Left renal cortex interstitium (tissue), 4 donors: ENCODE measurements around the gene SYNE2. TPM values are rescaled to one million over a fixed set of nuclear protein-coding genes. Genes with fewer than 3 reads are reported as not detected.
A peak's percentile ranks its signal among the peaks of the same experiment; 100 is the strongest.

Experiments used
- DNase-seq, 4 donors: peaks; one replicate each; pipeline ENCODE4 v3.0.0-alpha.2; 2013; ENCODE audit warnings: low read depth in 4 of 4, low spot score in 2 of 4, missing footprints in 1 of 4
- polyA plus RNA-seq, 4 donors: library from polyadenylated mRNA; unstranded; fragments of 120-200 nt; gene quantifications; one replicate each; pipeline ENCODE4 v1.2.1, GENCODE V29; 2013; ENCODE audit not compliant: insufficient read length in 4 of 4

The SYNE2 gene
- polyA plus RNA-seq, 4 donors: 82.1 to 148 (median 117) TPM

DNA sequence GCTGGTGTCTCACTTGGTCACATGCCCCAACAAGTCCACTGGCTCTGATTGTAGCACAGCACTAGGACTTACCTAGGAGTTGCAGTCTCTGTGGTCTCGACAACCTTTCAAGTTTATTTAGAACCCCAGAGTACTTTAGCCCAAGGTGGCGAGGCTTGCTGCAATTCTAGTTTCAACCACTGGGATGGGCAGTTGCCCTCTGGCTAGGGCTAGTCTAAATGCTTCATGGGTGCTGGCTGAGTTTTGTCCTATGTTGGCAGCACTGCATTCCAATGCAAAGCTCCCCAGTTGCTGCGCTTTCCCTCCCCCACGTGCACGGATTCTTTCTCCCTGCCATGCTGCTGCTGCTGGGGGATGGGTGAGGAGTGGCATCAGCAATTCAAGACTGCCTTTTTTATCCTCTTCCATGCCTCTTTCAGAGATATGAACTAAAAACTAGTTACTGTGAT, 207.9 kb downstream of the SYNE2 start:
- no peak for DNase-seq

DNA sequence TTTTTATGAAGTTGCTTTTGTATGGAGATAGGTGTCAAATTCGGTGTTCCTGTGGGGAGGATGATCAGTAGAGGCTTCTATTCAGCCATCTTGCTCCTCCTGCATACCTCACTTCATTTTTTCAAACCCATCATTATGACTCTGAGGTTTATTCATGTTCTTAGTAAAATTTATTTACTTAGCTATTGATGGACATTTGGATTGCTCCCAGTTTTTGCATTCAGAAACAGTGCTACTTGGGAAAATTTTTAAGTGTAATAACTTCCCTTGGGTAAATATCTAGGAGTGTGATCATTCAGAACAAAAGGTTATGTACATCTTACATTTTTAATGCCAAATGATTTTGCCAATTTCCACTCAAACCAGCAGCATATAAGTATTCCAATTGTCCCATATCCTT, 208.3 kb downstream of the SYNE2 start:
- no peak for DNase-seq

GRCh38 chr14:64061706-64062105, 208.9 kb downstream of the SYNE2 start:
- DNase-seq: peak in 1 of 4 donors; percentile 24

DNA sequence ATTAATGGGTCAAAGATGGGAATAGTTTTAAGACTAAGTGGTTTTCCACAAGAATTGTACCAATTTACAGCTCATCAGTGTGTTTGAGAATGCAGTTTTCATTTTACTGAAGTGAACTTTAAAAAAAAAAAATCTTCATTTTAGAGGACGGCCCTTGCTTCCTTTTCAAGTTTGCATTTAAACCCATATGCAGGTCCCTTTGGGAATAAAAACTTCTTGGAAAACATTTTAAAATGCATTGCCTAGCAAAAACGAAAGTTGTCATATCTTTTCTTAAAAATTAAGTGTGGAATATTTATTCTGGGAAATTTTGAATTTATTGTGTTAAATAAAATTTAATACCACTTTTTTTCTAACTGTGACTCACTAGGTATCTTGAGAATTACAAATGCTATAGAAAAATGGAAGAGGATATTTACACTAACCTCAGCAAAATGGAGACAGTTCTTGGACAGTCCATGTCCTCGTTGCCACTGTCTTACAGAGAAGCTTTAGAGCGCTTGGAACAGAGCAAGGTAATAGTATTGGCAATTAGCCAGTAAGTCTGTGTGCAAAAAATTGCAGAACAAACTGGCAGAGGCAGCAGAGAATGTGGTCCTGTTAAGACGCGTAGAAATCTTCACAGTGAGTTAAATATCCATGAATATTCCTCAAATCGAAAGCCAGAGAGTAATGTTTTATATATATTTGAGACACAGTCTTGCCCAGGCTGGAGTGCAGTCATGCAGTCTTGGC, 209.7 kb downstream of the SYNE2 start:
- DNase-seq: no peak

DNA sequence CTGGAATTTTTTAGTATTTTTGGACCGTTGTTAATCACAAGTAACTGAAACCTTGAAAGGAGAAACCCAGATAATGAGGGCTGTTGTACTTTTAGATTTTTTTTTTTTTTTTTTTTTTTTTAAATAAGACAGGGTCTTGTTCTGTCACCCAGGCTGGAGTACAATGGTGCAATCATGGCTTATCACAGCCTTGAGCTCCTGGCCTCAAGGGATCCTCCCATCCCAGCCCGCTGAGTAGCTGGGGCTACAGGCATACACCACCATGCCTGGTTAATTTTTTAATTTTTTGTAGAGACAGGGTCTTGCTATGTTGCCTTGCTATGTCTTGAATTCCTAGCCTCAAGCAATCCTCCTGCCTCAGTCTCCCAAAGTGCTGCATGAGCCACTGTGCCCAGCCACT, 211.6 kb downstream of the SYNE2 start:
- no peak for DNase-seq

GRCh38 chr14:64069634-64070359, 217.0 kb downstream of the SYNE2 start:
- no peak for DNase-seq

DNA sequence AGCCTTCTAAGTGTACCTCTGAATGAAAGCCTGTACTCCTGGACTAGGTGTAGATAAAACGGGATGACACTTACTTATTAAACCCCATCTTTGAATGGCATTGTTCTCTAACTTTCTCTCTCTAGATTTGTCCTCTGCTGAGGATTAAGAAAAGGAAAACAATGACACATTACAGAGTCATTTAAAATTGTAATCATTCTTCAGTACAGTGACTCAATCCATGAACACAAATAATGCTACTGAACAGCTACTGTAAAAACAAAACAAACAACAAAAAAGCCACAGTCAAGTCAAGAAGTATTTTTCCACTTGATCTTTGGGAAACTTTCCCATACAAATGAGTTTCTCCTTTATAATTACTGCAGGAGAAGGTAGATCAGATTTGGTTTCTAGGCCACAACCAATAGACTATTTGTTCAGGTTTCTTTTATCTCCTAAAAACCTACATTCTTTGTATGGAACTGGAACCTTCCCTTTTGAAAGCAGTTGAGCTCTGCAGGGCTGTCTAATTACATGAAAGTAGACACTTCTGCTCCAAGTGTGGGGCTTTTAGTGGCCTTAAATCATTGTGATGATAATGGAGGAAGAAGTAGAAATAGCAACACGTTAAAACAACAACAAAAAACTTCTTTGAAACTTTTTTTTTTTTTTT, 222.3 kb downstream of the SYNE2 start:
- no peak for DNase-seq

DNA sequence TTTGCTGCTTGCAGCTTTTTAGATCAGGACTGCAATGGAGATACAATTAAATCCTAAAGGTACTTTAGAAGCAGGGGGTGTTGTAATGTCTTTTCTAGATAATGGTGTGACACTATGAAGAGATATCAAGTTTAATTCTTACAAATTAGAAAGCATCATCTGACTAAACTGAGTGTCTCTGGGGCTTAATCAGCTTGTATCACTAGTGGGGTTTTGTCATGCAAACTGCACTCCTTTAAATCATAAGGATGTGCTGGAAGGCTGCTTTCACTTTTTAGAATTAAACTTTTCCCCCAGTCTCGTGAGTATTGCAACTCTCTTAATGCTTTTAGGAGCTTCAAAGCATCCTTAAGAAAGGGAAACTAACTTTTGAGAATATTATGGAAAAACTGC, 222.8 kb downstream of the SYNE2 start:
- no peak for DNase-seq

- no peak for DNase-seq
These were observed 227.6 kb downstream of the SYNE2 start for GRCh38 chr14:64080452-64080851.

DNA sequence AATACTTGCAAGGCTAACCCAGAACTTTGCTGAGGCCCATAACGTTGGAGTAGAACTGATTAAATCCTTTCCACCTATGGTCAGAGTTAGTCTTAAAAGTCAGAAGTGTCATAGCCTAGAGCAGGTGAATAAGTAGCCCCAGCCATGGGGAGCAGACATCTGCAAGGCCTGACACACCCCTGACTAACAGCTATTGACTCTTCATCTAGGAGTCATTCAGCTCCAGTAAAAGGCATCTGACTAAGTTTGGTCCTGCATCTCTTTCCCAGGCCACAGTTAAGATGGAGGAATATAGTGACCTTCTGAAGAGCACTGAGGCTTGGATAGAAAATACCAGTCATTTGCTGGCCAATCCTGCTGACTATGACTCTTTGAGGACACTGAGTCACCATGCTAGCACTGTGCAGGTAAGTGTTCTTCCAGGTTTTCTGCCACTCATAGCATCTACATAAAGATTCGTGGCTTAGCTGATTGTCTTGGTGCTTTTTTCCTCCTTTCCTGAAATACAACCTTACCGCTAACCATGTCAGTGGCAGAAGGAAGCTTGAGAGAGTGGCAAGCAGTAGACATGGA, 228.5 kb downstream of the SYNE2 start:
- DNase-seq: no peak

DNA sequence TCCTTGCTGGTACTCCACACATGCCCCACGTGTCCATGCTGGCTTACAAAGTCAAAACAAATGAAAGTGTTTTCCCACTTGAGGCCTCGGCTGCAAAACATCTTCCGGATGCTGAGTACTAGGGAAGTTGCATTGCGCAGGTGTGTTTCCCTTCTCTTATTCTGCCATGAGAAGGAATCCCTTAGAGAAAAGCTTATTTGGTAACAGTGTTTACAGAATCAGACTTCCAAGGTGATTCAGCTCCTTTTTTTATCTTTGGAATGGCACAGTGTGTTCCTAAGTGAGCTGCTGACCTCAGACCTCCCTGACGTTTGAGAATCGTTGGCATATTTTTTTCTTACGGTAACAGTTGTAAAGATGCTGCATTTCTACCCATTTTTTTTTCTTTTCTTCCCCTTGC, 230.0 kb downstream of the SYNE2 start:
- DNase-seq: no peak

- no peak for DNase-seq
These were observed 235.8 kb downstream of the SYNE2 start for GRCh38 chr14:64088647-64088964.

GRCh38 chr14:64089920-64090319, 237.1 kb downstream of the SYNE2 start:
- no peak for DNase-seq

- DNase-seq: no peak
These were observed 238.4 kb downstream of the SYNE2 start for GRCh38 chr14:64091217-64091616.

DNA sequence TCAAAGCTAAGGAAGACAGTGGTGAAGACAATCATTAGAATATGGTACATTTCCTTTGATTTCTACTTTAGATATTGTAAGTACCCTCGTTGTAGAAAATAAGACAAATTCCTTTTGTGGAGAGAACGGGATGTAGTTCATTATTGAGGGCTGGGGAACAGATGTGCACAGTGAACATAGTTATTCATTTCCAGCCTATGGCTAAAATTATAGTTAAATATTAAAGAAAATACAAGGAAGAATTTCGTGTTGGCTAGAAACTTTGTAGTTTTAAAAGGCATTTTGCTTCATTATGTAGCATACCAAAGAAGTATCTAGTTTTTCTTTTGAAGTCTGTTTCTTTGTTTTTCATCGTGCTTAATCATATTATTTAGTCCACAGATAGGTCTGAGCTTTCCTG, 239.5 kb downstream of the SYNE2 start:
- no peak for DNase-seq

GRCh38 chr14:64092940-64093339, 240.1 kb downstream of the SYNE2 start:
- DNase-seq: no peak

DNA sequence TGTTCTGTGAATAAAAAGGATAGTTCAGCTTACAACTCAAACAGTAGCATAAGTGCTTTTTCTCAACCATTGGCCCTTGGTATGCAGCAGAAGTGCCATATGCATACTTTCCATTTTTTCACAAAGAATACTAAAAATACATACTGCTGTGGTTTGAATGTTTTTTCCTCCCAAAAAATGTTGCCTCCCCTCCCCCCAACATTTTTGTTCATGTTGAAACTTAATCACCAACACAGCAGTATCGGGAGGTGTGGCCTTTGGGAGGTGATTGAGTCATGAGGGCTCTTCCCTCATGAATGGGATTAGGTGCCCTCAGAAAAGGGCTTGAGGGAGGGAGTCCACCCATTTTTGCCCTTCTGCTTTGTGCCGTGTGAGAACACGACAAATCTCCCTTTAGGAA, 242.8 kb downstream of the SYNE2 start:
- DNase-seq: no peak

DNA sequence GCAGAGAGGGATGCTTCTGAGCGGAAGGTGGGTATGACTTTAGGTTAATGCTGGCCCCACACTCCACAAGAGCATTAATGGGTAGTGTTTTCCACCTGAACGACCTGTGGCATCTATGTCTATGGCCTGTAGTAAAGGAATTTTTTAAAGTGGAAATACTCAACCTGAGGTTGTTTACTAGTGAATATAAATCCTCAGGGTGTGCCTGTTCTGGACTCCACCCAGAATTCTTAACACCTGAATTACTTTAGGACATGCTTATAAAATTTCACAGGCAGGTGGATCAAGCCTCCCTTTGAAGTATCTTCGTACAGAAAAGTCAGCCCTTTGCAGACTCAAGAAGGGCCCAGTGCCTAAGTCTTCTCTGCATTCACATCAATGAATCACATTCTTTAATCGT, 245.3 kb downstream of the SYNE2 start:
- no peak for DNase-seq

DNA sequence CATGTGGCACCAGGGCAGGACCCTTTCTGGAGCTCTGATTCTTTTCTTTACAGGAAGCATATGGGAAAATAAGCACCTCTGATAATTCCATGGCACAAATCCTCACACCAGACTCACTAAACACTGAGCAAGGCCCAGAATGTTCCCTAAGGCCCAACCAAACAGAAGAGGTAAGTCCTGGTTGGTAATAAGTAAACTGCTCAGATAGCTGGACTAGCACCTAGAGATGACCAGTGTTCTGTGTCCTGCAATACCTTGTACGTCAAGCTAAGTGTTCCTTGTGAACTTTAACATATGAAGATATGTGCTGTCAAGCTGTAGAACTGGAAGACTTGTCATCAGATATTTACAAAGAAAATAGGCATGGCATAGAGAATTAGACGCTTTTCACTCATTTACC, 254.6 kb downstream of the SYNE2 start:
- no peak for DNase-seq

DNA sequence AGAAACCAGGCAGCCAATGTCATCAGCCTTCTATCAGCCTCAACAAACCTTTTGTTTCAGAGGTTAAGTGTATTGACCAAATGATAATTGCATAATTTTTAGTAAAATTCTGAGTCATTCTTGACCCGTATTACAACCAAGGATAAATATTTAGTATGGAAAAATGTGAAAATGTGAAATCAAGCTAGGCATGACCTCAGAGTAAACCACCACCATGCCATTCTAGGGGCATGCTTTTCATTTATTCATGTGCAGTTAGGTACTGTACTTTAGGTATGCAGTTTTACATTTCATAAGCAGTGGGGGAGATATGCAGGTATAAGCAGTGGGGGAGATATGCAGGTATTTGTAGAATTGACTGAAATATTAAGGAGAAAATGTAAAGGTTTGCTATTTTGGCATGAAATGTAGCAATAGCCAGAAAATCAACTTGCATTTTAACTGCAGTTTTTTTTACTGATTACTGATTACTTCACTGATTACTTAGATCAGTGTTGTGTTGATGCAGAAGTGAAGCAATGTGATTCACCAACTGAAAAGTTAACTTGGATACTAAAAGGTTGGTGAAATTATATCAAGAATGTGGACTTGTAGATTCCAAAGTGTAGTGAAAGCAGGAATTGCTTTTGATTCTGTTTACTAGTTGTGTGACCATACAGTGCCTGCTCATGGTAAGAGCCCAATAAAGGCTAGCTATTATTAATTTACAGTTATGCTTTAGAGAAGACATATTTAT, 257.2 kb downstream of the SYNE2 start:
- DNase-seq: no peak

GRCh38 chr14:64110802-64111201, 258.0 kb downstream of the SYNE2 start:
- DNase-seq: no peak
